ENCODE measurements around the gene ILF3.
"Not testable (repeated sequence)": the region's sequence is repeated elsewhere in the genome, so short reads cannot be mapped to it uniquely, and the experiment has no call there.

DNA sequence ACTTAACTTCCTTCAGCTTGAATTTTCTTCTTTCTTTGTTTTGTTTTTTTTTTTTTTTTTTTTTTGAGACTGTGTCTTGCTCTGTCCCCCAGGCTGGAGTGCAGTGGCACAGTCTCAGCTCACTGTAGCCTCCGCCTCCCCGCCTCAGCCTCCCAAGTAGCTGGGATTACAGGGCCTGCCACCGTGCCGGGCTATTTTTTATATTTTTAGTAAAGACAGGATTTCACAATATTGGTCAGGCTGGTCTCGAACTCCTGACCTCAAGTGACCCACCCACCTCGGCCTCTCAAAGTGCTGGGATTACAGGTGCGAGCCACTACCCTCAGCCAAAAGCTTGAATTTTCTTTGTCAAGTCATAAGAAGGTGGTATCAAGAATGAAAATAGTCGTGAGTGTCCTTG is 21.1 kb downstream of the ILF3 start:
- TF ChIP-seq SIN3A (IDR thresholded peaks at IDR 0.05; ENCODE audit: low read depth, low read length); POLR2A (IDR thresholded peaks at IDR 0.05; ENCODE audit: low read depth, low read length); RFX5 (IDR thresholded peaks at IDR 0.05; ENCODE audit: low read depth, low read length); TAF1 (IDR thresholded peaks at IDR 0.05; ENCODE audit: borderline replicate concordance, low read depth, low read length): not testable (repeated sequence)
- TF ChIP-seq, protein P1, sequence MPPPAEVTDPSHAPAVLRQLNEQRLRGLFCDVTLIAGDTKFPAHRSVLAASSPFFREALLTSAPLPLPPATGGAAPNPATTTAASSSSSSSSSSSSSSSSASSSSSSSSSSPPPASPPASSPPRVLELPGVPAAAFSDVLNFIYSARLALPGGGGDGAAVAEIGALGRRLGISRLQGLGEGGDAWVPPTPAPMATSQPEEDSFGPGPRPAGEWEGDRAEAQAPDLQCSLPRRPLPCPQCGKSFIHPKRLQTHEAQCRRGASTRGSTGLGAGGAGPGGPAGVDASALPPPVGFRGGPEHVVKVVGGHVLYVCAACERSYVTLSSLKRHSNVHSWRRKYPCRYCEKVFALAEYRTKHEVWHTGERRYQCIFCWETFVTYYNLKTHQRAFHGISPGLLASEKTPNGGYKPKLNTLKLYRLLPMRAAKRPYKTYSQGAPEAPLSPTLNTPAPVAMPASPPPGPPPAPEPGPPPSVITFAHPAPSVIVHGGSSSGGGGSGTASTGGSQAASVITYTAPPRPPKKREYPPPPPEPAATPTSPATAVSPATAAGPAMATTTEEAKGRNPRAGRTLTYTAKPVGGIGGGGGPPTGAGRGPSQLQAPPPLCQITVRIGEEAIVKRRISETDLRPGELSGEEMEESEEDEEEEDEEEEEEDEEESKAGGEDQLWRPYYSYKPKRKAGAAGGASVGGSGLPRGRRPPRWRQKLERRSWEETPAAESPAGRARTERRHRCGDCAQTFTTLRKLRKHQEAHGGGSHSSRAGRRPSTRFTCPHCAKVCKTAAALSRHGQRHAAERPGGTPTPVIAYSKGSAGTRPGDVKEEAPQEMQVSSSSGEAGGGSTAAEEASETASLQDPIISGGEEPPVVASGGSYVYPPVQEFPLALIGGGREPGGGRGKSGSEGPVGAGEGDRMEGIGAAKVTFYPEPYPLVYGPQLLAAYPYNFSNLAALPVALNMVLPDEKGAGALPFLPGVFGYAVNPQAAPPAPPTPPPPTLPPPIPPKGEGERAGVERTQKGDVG (CRISPR knock-in tag; IDR thresholded peaks at IDR 0.05), result not testable (repeated sequence)
